K562 (cell line): ENCODE results near the gene MPC1. TPM values are rescaled to one million over a fixed set of nuclear protein-coding genes. Genes with fewer than 3 reads are reported as not detected.
A peak's percentile ranks its signal among the peaks of the same experiment; 100 is the strongest.

Experiments used
- ATF6 ChIP-seq: sonication (generic); formaldehyde crosslinking; IDR thresholded peaks from 2 replicates; pipeline ENCODE4 v1.4.0; 2020; ENCODE audit warnings: mild to moderate bottlenecking, missing genetic modification reagents
- CBX1 ChIP-seq: sonication (generic); IDR thresholded peaks from 2 replicates; pipeline ENCODE4 v1.6.1; 2016; ENCODE audit warnings: antibody characterized with exemption, low read depth, mild to moderate bottlenecking
- HCFC1 ChIP-seq: IDR thresholded peaks from 2 replicates; pipeline ENCODE4 v1.6.1; 2012; ENCODE audit warnings: low read depth, low read length, improper control_type of control experiment
- HDAC2 ChIP-seq: fragments of 450-650 bp; IDR thresholded peaks from 2 replicates; pipeline ENCODE4 v1.6.1; 2016; ENCODE audit warnings: mild to moderate bottlenecking
- KAT2B ChIP-seq: IDR thresholded peaks from one replicate; pipeline ENCODE4 v1.6.1; 2012; ENCODE audit warnings: low read depth, mild to moderate bottlenecking, control low read depth, inconsistent platforms, low read length, moderate library complexity
- MIER1 ChIP-seq: fragments of 450-650 bp; IDR thresholded peaks from 2 replicates; pipeline ENCODE4 v1.6.1; 2016; ENCODE audit warnings: antibody characterized with exemption, mild to moderate bottlenecking, low read depth
- NCOR1 ChIP-seq: fragments of 450-650 bp; IDR thresholded peaks from 2 replicates; pipeline ENCODE4 v1.6.1; 2016; ENCODE audit warnings: mild to moderate bottlenecking, moderate library complexity
- NUFIP1 ChIP-seq: fragments of 450-650 bp; IDR thresholded peaks from 2 replicates; pipeline ENCODE4 v1.6.1; 2018; ENCODE audit not compliant: partially characterized antibody
- POLR2A ChIP-seq: fragments of 450-650 bp; conservative IDR thresholded peaks from 2 replicates; pipeline ENCODE4 v1.6.1; 2016
- POLR3G ChIP-seq: IDR thresholded peaks from 2 replicates; pipeline ENCODE4 v1.6.1; 2011; ENCODE audit not compliant: insufficient read length, insufficient replicate concordance; ENCODE audit errors: extremely low read depth
- PTBP1 ChIP-seq: fragments of 200-400 bp; formaldehyde crosslinking; IDR thresholded peaks from 2 replicates; pipeline ENCODE4 v1.6.1; 2017; ENCODE audit warnings: low read depth, low read length
- SMARCE1 ChIP-seq: fragments of 450-650 bp; IDR thresholded peaks from 2 replicates; pipeline ENCODE4 v1.7.1; 2016; ENCODE audit warnings: mild to moderate bottlenecking
- TAL1 ChIP-seq: fragments of 450-650 bp; IDR thresholded peaks from 2 replicates; pipeline ENCODE4 v1.6.1; 2016; ENCODE audit warnings: mild to moderate bottlenecking
- TARDBP ChIP-seq: fragments of 450-650 bp; IDR thresholded peaks from 2 replicates; pipeline ENCODE4 v1.6.1; 2016
- TEAD1 ChIP-seq, 2 experiments: fragments of 450-650 bp in 1 of 2; sonication (generic) in 1 of 2; formaldehyde crosslinking; IDR thresholded peaks; 2 replicates each; pipeline versions ENCODE4 v1.4.0 to v1.8.0; 2020 to 2022; ENCODE audit warnings: mild to moderate bottlenecking in 2 of 2, missing genetic modification reagents in 1 of 2
- ZNF174 ChIP-seq: fragments of 250-450 bp; sonication (Bioruptor Pico); IDR thresholded peaks from 2 replicates; pipeline ENCODE4 v1.4.0; 2020; ENCODE audit warnings: mild to moderate bottlenecking
- ZNF311 ChIP-seq: fragments of 250-450 bp; sonication (Bioruptor Pico); IDR thresholded peaks from 2 replicates; pipeline ENCODE4 v1.4.0; 2020; ENCODE audit warnings: mild to moderate bottlenecking, moderate library complexity
- polyA plus RNA-seq, 8 experiments: library from polyadenylated mRNA; depleted of rRNA in 4 of 8; stranded (reverse) in 5 of 8; unstranded in 3 of 8; fragments of >200 nt; fragmentation: Nextera tagmentation in 2 of 8; fragmentation: Illumina TruSeq in 1 of 8; extraction: Ambion mirVana in 2 of 8; extraction: Trizol in 1 of 8; gene quantifications; 2 replicates each; pipeline versions ENCODE4 v1.2.1 to v1.2.3, GENCODE V29; 2011 to 2014; ENCODE audit warnings: inconsistent platforms in 1 of 8, missing spikeins in 1 of 8
- total RNA-seq, 7 experiments: library from RNA; depleted of rRNA in 6 of 7; stranded (reverse); fragments of >200 nt in 6 of 7; fragmentation: Illumina TruSeq in 2 of 7; extraction: Trizol in 2 of 7; gene quantifications; 2 replicates each; pipeline versions ENCODE4 v1.2.1 to v1.2.3, GENCODE V29; 2011 to 2021; ENCODE audit warnings: low replicate concordance in 1 of 7
- TF ChIP-seq, protein P1 (sequence below): fragments of 450-650 bp; IDR thresholded peaks from 2 replicates; pipeline ENCODE4 v1.6.1; 2017; ENCODE audit warnings: antibody characterized with exemption, mild to moderate bottlenecking
- TF ChIP-seq, protein P2 (sequence below): sonication (generic); formaldehyde crosslinking; IDR thresholded peaks from 2 replicates; pipeline ENCODE4 v1.9.0; 2022; ENCODE audit warnings: mild to moderate bottlenecking, missing genetic modification reagents
- TF ChIP-seq, protein P3 (sequence below): fragments of 450-650 bp; IDR thresholded peaks from 2 replicates; pipeline ENCODE4 v1.6.1; 2014; ENCODE audit warnings: low read depth, mild to moderate bottlenecking, moderate library complexity, borderline replicate concordance

Gene MPC1
- total and polyA plus RNA-seq, 9 of the 15 experiments (the other 6 are each of a cell fraction or from before 2014, with no cell fraction given), result 78.6 to 185 (median 138) TPM

DNA sequence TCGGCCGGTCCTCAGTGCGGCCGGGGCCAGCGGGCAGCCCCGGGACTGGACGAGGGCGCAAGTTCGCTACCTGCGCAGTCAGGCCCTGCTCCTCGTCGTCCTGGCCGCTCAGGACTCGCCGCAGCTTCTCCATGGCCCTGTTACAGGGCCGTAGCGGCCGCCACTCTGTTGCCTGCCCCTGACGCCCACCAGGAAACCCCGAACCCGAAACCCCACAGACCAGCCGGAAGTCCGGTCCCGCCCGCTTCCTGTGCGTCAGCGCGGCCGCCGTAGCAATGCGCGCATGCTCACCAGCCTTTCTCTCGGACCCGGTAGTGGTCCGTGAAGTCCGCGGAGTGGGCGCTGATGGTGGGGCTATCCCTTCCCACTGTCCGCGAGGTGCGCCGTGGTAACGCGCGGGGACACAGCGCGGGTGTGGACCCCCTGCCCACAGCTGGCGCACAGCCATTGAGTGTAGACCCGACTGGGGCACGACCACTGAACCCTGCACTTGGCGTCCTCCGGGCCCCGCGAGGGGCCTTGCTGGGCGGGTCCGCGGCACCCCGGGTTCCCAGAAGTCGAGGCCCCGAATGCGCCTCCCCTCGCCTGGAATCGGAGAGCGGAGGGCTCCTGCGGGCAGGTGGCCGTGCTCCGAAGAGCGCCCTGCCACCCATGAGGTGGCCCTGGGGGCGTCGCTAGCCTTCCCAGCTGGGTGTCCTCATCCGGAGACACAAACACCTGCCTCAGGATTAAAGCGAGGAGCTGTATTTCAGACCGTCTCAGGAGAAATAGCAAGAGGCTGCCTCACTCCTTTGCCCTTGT is 40.2 kb downstream of the MPC1 start, which contains the start of gene SFT2D1 (continued):
- TF ChIP-seq NCOR1, result no peak
- TF ChIP-seq, protein P1, sequence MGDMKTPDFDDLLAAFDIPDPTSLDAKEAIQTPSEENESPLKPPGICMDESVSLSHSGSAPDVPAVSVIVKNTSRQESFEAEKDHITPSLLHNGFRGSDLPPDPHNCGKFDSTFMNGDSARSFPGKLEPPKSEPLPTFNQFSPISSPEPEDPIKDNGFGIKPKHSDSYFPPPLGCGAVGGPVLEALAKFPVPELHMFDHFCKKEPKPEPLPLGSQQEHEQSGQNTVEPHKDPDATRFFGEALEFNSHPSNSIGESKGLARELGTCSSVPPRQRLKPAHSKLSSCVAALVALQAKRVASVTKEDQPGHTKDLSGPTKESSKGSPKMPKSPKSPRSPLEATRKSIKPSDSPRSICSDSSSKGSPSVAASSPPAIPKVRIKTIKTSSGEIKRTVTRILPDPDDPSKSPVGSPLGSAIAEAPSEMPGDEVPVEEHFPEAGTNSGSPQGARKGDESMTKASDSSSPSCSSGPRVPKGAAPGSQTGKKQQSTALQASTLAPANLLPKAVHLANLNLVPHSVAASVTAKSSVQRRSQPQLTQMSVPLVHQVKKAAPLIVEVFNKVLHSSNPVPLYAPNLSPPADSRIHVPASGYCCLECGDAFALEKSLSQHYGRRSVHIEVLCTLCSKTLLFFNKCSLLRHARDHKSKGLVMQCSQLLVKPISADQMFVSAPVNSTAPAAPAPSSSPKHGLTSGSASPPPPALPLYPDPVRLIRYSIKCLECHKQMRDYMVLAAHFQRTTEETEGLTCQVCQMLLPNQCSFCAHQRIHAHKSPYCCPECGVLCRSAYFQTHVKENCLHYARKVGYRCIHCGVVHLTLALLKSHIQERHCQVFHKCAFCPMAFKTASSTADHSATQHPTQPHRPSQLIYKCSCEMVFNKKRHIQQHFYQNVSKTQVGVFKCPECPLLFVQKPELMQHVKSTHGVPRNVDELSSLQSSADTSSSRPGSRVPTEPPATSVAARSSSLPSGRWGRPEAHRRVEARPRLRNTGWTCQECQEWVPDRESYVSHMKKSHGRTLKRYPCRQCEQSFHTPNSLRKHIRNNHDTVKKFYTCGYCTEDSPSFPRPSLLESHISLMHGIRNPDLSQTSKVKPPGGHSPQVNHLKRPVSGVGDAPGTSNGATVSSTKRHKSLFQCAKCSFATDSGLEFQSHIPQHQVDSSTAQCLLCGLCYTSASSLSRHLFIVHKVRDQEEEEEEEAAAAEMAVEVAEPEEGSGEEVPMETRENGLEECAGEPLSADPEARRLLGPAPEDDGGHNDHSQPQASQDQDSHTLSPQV, result peak; percentile 66
- TF ChIP-seq TAL1, result no peak
- TF ChIP-seq MIER1, result no peak
- TF ChIP-seq KAT2B, result no peak
- no peak for TF ChIP-seq ZNF174 (CRISPR knock-in tag)
- TF ChIP-seq, protein P2, sequence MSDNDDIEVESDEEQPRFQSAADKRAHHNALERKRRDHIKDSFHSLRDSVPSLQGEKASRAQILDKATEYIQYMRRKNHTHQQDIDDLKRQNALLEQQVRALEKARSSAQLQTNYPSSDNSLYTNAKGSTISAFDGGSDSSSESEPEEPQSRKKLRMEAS (CRISPR knock-in tag), result peak; percentile 68; the same call in 1 of the 2 replicates
- no peak; the same call in 1 of the 2 replicates for TF ChIP-seq HDAC2
- no peak for TF ChIP-seq POLR3G
- TF ChIP-seq CBX1, result peak; percentile 63; the same call in 1 of the 2 replicates
- no peak for TF ChIP-seq PTBP1
- peak; percentile 97 for TF ChIP-seq POLR2A
- TF ChIP-seq ATF6 (CRISPR knock-in tag), result peak; percentile 97
- TF ChIP-seq TARDBP, result 0 out of 2 replicates have a peak, but pooled peaks have one; percentile 14
- TF ChIP-seq ZNF311 (CRISPR knock-in tag), result no peak
- TF ChIP-seq HCFC1, result peak; percentile 57; the same call in 1 of the 2 replicates
- TF ChIP-seq TEAD1 (CRISPR knock-in tag; IDR thresholded peaks at IDR 0.05), result no peak
- TF ChIP-seq, protein P3, sequence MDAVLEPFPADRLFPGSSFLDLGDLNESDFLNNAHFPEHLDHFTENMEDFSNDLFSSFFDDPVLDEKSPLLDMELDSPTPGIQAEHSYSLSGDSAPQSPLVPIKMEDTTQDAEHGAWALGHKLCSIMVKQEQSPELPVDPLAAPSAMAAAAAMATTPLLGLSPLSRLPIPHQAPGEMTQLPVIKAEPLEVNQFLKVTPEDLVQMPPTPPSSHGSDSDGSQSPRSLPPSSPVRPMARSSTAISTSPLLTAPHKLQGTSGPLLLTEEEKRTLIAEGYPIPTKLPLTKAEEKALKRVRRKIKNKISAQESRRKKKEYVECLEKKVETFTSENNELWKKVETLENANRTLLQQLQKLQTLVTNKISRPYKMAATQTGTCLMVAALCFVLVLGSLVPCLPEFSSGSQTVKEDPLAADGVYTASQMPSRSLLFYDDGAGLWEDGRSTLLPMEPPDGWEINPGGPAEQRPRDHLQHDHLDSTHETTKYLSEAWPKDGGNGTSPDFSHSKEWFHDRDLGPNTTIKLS, result peak; percentile 31; the same call in 1 of the 2 replicates
- no peak; the same call in 1 of the 2 replicates for TF ChIP-seq SMARCE1
- TF ChIP-seq NUFIP1, result no peak
